Measurements from ENCODE around the gene ZNRF3.
"Not testable (repeated sequence)": the region's sequence is repeated elsewhere in the genome, so short reads cannot be mapped to it uniquely, and the experiment has no call there.

ZNRF3 gene

DNA sequence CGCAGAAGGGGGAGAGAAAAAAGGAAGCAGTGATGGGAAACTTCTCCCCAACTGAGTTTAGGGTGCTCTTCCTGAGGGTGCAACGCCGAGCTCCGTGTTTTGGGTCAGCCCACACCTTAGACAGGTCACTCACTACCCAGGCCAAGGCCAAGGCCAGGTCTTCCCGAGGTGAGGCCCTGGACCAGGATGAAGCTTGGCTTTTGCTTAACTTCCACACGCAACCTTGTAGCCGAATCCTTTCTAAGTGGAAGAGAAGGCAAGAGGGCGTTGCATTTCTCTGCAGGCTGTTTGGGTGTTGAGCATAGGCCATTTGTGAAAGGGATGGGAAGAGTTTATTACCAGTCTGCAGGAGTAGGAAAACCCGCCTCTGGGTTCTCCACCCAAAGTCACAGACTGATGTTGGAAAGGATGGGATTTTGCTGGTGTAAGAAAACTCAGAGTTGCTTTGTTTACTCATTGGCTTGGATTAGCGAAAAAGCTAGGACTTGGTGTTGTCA, 191.0 kb downstream of the ZNRF3 start:
- DNase-seq, result no peak

- peak; percentile 10 for DNase-seq
Observed at GRCh38 chr22:29078036-29078868, 194.9 kb downstream of the ZNRF3 start.

- DNase-seq, result no peak
Observed at GRCh38 chr22:29078869-29079207, 195.5 kb downstream of the ZNRF3 start.

- DNase-seq, result peak; percentile 21
Observed at GRCh38 chr22:29079218-29079901, 196.0 kb downstream of the ZNRF3 start.

DNA sequence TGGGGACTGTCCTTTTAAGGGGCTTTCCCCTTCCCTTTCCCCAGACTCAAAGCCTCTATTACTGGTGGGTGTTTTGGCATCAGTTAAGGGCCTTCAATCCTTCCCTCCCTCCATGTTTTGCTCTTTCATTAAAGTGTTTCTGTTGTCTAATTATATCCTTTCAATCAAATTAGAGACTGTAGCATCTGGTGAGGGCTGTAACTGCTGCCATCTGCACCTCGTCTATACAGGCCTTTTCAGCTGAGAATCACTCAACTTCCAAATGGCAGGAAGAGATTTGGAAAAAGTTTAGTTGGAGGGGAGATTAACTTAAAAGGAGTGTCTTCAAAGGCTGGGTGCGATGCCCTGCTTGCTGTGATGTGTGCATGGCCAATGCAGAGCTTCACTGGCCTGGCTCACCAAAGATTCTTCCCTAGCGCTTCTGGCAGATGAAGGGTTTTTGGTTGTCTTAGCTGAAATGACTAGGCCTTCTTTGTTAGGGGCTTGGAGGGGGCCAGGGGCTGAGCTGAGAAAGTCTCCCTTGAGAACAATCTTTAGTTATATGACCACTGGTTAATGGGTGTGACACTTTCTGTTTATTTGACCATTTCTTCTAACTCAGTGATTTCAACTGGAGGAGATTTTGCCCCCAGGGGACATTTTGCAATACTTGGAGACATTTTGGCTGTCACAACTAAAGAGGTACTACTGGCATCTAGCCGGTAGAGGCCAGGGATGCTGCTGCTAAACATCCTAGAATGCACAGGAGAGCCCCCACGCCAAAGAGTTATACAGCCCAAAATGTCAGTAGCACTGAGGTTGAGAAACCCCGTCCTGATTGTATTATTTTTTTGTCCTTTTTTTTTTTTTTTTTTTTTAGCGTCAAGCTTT, 197.0 kb downstream of the ZNRF3 start:
- no peak for DNase-seq

DNA sequence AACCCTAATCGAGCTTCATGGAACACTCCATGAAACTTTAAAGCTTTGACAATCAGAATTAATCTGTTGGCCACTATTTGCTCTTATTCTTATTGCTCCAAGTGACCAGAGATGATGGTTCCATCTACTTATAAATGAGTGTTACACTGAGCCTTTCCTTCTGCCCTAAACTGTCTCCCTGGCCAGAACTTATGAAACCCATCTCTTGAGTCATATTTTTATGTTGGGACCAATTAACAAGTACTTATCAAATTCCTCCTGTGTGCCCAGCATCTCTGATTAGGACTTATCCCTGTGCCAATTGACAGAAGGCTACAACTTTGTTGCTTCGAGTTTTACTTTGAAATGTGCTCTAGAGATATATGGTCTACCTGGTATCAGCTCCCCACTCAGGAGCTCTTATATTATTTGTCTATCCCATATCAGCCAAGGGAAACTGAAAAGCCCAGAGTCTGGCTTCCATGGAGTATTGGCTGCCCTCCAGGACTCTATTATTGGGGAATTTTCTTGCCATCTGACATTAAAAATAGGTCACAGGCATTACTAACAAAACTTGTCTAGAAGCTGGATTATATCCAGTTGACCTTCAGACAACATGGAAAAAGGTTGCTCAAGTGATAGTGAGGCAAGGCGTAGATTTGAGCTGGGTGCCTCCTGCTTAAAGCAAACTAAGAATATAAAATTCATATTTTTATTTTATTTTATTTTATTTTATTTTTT, 198.3 kb downstream of the ZNRF3 start:
- no peak for DNase-seq

DNA sequence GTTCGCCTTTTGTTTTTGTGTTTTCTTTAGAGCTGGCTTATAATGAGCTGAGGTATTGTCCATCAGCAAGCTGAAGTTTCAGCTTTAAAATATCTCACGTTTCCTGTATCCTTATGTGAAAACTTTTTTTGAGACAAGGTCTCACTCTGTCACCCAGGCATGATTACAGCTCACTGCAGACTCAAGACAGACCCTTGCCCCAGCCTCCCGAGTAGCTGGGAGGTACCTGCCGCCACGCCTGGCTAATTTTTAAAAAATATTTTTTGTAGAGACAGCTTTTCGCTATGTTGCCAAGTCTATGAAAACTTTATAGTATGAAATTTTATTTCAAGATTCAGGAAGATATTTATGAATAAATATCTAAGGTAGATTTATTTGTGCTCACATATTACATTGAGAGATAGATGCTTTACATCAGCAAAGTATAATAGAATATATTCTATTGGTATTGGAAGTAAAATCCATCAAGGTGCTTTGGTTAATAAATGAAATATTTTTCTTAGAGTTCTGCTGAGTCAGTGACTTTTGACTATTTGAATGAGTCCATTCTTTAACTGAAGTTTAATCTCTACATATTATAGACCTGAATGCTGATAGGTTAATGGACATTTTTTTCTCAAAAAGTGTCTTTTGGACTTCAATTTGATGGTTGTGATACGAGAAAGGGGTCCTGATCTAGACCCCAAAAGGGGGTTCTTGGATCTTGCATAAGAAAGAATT, 199.6 kb downstream of the ZNRF3 start:
- no peak for DNase-seq

DNA sequence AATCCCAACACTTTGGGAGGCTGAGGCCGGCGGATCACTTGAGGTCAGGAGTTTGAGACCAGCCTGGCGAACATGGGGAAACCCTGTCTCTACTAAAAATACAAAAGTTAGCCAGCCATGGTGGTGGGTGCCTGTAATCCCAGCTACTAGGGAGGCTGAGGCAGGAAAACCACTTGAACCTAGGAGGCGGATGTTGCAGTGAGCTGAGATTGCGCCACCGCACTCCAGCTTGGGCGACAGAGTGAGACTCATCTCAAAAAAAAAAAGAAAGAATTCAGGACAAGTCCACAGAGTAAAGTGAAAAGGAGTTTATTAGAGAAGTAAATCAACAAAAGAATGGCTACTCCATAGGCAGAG, 200.2 kb downstream of the ZNRF3 start:
- not testable (repeated sequence) for DNase-seq

- DNase-seq, result no peak
Observed at GRCh38 chr22:29083933-29084591, 200.7 kb downstream of the ZNRF3 start.

DNA sequence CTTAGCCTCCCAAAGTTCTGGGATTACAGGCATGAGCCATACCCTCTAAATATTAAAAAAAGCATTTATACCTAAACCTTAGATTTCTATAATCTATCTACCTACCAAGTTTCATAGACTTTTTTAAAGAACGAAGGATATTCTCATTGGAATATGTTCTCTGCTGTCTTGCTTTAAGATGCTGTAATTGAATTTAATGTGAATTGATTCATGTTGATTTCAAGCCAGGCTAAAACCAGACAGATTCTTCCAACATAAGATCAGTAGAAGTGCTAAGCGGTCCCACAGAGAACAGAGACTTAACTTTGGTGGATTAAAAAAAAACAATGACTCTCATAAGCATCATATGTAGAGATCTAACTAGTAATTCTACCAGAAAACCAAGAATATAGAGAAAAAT, 203.6 kb downstream of the ZNRF3 start:
- DNase-seq, result no peak

GRCh38 chr22:29088809-29089208, 205.4 kb downstream of the ZNRF3 start:
- no peak for DNase-seq

DNA sequence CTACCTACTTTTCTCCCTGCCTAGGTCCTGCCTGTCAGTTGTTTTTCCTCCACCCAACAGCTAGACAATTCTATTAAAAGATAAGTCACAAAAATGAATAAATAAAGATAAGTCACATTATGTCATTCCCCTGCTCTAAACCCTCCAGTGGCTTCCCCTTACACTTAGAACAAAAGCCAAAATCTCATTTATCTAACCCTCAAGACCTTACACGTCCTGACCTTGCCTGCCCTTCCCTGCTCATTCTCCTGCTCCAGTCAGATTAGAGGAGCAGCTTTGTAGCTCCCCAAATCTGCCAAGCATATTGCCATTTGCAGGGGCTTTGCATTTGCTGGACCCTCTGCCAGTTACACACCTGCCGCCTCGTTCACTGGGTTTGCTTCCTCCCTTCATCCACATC, 206.1 kb downstream of the ZNRF3 start:
- no peak for DNase-seq

- no peak for DNase-seq
Observed at GRCh38 chr22:29090039-29090438, 206.7 kb downstream of the ZNRF3 start.

- DNase-seq, result no peak
Observed at GRCh38 chr22:29092243-29092642, 208.9 kb downstream of the ZNRF3 start.

DNA sequence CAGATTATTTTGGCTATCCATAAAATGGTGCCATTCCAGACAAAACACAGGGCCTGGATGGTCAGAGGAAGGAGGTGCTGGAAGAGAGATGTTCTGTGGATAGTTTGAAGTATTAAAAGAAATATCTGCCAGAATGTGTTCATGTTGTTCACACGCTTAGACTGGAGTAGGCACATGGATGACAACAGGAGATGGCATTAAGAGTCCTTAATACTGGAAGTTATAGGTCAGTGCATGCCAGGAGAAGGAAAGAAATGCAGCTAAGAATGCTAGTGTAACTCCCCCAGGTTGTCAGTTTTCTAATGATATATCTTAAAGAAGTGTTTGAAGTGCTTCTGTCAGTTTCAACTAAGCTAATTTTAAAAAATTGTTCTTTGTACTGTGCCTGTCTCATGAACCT, 209.7 kb downstream of the ZNRF3 start:
- DNase-seq, result no peak

- no peak for DNase-seq
Observed at GRCh38 chr22:29093501-29094300, 210.3 kb downstream of the ZNRF3 start.

GRCh38 chr22:29095459-29095858, 212.1 kb downstream of the ZNRF3 start:
- no peak for DNase-seq

DNA sequence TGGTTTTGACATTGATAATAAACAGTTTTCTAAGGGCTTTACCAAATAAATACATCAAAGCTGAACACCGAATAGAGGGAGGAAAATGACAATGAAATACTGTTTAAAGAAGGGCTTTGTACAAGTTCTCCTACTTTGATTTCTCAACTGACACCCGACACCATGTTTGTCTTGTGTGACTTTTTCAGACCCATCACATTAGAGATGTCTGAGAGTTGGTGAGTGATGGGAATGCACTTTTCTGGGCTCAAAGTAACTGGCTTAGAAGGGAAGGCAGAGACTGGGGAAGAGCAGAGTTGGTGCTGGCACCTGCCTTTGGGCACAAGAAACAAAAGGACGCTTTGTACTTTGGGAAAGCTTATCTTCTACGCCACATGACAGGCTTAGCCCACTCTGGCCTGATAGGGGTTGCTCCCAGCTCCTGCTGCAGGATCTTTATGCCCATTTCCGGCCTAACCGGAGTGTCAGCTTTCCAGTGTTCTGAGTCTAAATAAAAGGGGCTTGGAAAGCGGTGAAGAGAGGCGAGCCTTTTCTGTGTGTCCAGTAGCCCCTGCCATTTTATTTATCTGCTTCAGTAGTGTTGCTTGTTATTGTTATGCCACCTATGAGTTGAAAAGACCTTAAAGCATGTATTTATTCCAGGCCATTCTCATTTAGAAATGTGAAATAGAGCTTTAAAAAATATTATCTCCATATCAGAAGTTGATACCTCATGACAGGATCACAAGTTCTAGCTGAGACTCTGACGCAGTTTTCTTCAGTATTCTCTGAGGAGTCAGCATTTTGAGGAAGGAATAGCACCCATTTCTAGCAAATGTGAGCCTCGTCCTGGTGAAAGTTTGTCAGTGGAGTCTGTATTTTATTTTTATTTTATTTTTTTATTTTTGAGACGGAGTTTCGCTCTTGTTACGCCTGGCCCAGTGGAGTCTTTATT, 213.6 kb downstream of the ZNRF3 start:
- DNase-seq, result no peak

DNA sequence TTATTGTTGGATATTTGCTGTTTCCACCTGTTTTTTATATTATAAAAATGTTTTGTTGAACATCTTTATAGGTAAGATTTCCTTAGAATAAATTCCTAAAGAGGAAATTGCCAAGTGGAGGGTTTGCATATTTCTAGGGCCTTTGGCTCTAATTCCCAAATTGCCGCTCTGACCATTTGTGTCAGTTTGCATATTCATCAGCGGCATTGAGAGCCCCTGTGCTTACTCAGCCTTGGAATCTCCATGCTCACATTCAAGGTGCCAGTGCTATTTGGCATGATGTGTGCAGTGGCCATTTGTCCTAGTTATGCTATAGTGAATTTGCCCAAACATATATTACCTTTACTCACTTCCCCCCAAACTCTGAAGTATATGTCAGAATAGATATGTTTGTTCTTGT, 214.9 kb downstream of the ZNRF3 start:
- no peak for DNase-seq

DNA sequence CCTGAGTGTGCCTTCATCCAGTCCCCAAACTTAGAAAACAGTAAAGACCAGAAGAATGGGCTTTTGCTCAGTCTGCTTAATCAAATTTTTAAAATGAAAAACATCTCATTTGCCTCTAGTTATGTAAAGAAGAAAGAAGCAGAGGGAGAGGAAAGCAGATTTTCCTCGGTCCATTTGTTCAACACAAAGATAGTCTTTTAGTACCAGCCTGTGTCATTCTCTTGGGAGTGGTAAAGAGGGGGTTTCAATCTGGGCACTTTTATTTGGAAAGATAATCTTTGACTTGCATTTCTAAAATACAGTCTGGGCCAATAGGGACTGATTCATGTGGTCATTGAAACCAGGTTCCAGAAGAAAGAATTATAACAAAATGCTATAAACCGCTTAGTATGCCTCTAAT, 218.9 kb downstream of the ZNRF3 start:
- DNase-seq, result no peak

Measured in NCI-H2029 treated with DMSO at 0.1 percent for 48 hours (cell line).